ENCODE data around the gene POLR3GL.

DNA sequence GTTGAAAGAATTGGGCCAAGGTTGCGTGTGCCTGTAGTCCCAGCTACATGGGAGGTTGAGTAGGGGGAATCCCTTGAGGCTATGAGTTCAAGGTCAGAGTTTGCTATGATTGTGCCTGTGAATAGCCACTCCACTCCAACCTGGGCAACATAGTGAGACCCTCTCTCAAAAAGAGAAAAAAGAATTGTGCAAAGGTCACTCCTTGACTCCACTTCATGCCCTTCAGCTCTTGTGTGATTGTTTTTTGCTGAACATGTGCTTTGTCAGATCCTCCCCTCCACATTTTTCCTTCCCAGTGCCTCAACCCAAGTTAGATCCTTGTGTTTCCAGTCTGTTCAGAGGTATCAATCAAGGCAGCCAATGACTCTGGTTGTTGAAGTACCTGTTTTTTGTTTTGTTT, 23.4 kb downstream of the POLR3GL start:
- no peak for TF ChIP-seq EZH2phosphoT487 (IDR thresholded peaks at IDR 0.05; ENCODE audit: insufficient read depth, low read depth)
- TF ChIP-seq EZH2 (IDR thresholded peaks at IDR 0.05; ENCODE audit: insufficient read depth, poor library complexity, severe bottlenecking): no peak

Data from GM23248 (cell line).